ENCODE measurements around the gene MYO1H. TPM values are rescaled to one million over a fixed set of nuclear protein-coding genes. Genes with fewer than 3 reads are reported as not detected.

The MYO1H gene
- total RNA-seq, 1 experiment from 2014 or later, result not detected

- intact Hi-C loops (cut with micrococcal nuclease), result no loop called here
- Histone ChIP-seq H3K9me3 (ENCODE audit: control insufficient read depth in 1 of 2, insufficient read depth in 1 of 2, low read depth in 1 of 2, low read length in 2 of 2) (no peaks in the 10 kb centered on the region), H3K9ac (ENCODE audit: low read length) (no peak overlapping the region), H3K79me2 (ENCODE audit: insufficient read depth, low read length) (no peaks in the 10 kb centered on the region), H3K27ac (ENCODE audit: low read depth, low read length) (no peak overlapping the region), H3K4me3 (replicated peaks in 1 of 2; ENCODE audit: low read depth in 1 of 2, low read length in 2 of 2) (no peak overlapping the region), H3K4me2 (ENCODE audit: low read length) (no peak overlapping the region), H4K20me1 (ENCODE audit: insufficient read depth) (no peaks in the 10 kb centered on the region), H3K27me3 (ENCODE audit: insufficient read depth, low read length) (no peaks in the 10 kb centered on the region), H3K9me2 (ENCODE audit: insufficient read depth) (no peaks in the 10 kb centered on the region), H3K36me3 (ENCODE audit: control insufficient read depth in 1 of 2, insufficient read depth in 2 of 2, low read length in 2 of 2) (no peaks in the 10 kb centered on the region), H3K4me1 (ENCODE audit: control insufficient read depth in 1 of 2, insufficient read depth in 2 of 2, low read length in 2 of 2) (no peaks in the 10 kb centered on the region; a peak in 1 of 4 replicates), H2AFZ (ENCODE audit: low read depth, low read length, poor library complexity, severe bottlenecking) (peak overlapping the region; percentile 41)
- TF ChIP-seq POLR2A (IDR thresholded peaks at IDR 0.05; ENCODE audit: borderline replicate concordance, extremely low read depth, insufficient read depth, insufficient read length), result no peak
- TF ChIP-seq, protein P1, sequence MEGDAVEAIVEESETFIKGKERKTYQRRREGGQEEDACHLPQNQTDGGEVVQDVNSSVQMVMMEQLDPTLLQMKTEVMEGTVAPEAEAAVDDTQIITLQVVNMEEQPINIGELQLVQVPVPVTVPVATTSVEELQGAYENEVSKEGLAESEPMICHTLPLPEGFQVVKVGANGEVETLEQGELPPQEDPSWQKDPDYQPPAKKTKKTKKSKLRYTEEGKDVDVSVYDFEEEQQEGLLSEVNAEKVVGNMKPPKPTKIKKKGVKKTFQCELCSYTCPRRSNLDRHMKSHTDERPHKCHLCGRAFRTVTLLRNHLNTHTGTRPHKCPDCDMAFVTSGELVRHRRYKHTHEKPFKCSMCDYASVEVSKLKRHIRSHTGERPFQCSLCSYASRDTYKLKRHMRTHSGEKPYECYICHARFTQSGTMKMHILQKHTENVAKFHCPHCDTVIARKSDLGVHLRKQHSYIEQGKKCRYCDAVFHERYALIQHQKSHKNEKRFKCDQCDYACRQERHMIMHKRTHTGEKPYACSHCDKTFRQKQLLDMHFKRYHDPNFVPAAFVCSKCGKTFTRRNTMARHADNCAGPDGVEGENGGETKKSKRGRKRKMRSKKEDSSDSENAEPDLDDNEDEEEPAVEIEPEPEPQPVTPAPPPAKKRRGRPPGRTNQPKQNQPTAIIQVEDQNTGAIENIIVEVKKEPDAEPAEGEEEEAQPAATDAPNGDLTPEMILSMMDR (IDR thresholded peaks at IDR 0.05 in 2 of 3, conservative IDR thresholded peaks at IDR 0.05 in 1 of 3; ENCODE audit: borderline replicate concordance in 1 of 3, insufficient read depth in 1 of 3, low read depth in 2 of 3, low read length in 2 of 3), result peak in 2 of 3 experiments; percentile 36 to 54; a peak in 3 of 6 replicates
- ChIA-PET RAD21 (ENCODE audit: low non-redundant PET in 1 of 2, low total read pairs in 2 of 2, uncharacterized antibody in 2 of 2, unreplicated experiment in 2 of 2) (no interaction called here), POLR2A (no interaction called here), CTCF (no interaction called here)
- ATAC-seq (peak; percentile 87), DNase-seq (ENCODE audit: low read depth, low spot score) (no peak)
- BruUV-seq (replicated peaks), result no TSS peak
Observed at GRCh38 chr12:109302358-109302757, 45.3 kb upstream of the MYO1H start.

DNA sequence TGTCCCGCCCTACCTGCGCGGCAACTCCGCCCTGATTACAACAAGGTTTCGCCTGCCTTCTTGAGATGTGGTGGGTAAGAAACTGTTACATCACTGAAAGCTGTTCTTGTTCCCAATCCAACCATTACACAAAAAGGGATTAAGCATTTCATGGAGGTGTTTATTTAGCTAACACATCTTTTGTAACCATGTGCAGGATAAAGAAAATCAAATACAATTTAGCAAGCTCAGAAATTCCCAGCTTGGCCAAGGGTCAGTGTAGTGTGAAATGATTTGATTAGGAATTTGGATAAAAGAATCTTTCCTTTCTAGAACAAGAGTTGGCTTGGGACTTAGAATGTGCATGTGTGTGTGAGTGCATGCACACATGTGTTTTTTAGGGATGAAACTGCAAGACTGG lies 44.9 kb upstream of the MYO1H start:
- no peaks in the 10 kb centered on the region for H3K9me2 ChIP-seq (ENCODE audit: insufficient read depth)
- POLR2A ChIA-PET, result no interaction called here
- no peaks in the 10 kb centered on the region for H3K79me2 ChIP-seq (ENCODE audit: insufficient read depth, low read length)
- no peak for TF ChIP-seq FOSL1 (IDR thresholded peaks at IDR 0.05; ENCODE audit: low read depth)
- TF ChIP-seq, protein P1 (IDR thresholded peaks at IDR 0.05 in 2 of 3, conservative IDR thresholded peaks at IDR 0.05 in 1 of 3; ENCODE audit: borderline replicate concordance in 1 of 3, insufficient read depth in 1 of 3, low read depth in 2 of 3, low read length in 2 of 3), result peak in 1 of 3 experiments; percentile 6; a peak in 1 of 6 replicates
- CTCF ChIA-PET, result no interaction called here
- RAD21 ChIA-PET (ENCODE audit: low non-redundant PET in 1 of 2, low total read pairs in 2 of 2, uncharacterized antibody in 2 of 2, unreplicated experiment in 2 of 2), result no interaction called here
- no peaks in the 10 kb centered on the region; the same call in 1 of the 2 replicates for H3K27me3 ChIP-seq (ENCODE audit: insufficient read depth, low read length)
- no peak overlapping the region for H3K9ac ChIP-seq (ENCODE audit: low read length)
- ATAC-seq (peak; percentile 43), DNase-seq (ENCODE audit: low read depth, low spot score) (no peak)
- intact Hi-C loops (cut with micrococcal nuclease), result no loop called here
- no peaks in the 10 kb centered on the region for H3K9me3 ChIP-seq (ENCODE audit: control insufficient read depth in 1 of 2, insufficient read depth in 1 of 2, low read depth in 1 of 2, low read length in 2 of 2)
- no TSS peak for BruUV-seq (replicated peaks)
- no peak overlapping the region for H3K4me2 ChIP-seq (ENCODE audit: low read length)
- no peak overlapping the region for H3K27ac ChIP-seq (ENCODE audit: low read depth, low read length)
- no peaks in the 10 kb centered on the region for H4K20me1 ChIP-seq (ENCODE audit: insufficient read depth)
- peak overlapping the region; percentile 41 for H2AFZ ChIP-seq (ENCODE audit: low read depth, low read length, poor library complexity, severe bottlenecking)
- no peaks in the 10 kb centered on the region for H3K36me3 ChIP-seq (ENCODE audit: control insufficient read depth in 1 of 2, insufficient read depth in 2 of 2, low read length in 2 of 2)
- no peaks in the 10 kb centered on the region; a peak in 1 of 4 replicates for H3K4me1 ChIP-seq (ENCODE audit: control insufficient read depth in 1 of 2, insufficient read depth in 2 of 2, low read length in 2 of 2)
- no peak overlapping the region for H3K4me3 ChIP-seq (replicated peaks in 1 of 2; ENCODE audit: low read depth in 1 of 2, low read length in 2 of 2)

Measured in HCT116 (cell line).